ENCODE results near the gene DPYSL3.

GRCh38 chr5:147552897-147553296 is 43.0 kb upstream of the DPYSL3 start:
- TF ChIP-seq, protein P1, sequence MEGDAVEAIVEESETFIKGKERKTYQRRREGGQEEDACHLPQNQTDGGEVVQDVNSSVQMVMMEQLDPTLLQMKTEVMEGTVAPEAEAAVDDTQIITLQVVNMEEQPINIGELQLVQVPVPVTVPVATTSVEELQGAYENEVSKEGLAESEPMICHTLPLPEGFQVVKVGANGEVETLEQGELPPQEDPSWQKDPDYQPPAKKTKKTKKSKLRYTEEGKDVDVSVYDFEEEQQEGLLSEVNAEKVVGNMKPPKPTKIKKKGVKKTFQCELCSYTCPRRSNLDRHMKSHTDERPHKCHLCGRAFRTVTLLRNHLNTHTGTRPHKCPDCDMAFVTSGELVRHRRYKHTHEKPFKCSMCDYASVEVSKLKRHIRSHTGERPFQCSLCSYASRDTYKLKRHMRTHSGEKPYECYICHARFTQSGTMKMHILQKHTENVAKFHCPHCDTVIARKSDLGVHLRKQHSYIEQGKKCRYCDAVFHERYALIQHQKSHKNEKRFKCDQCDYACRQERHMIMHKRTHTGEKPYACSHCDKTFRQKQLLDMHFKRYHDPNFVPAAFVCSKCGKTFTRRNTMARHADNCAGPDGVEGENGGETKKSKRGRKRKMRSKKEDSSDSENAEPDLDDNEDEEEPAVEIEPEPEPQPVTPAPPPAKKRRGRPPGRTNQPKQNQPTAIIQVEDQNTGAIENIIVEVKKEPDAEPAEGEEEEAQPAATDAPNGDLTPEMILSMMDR (IDR thresholded peaks at IDR 0.05), result no peak
- TF ChIP-seq POLR2A (IDR thresholded peaks at IDR 0.05), result no peak

All from gastroesophageal sphincter (tissue), 3 donors.